ENCODE results near the gene TXNDC11. TPM values are rescaled to one million over a fixed set of nuclear protein-coding genes. Genes with fewer than 3 reads are reported as not detected.

Gene TXNDC11
- total RNA-seq, 1 donor from 2014 or later = 99.2 TPM

- peaks cover 8% of the 10 kb centered on the region for H3K4me1 ChIP-seq
- no peak for TF ChIP-seq CTCF (IDR thresholded peaks at IDR 0.05)
- H3K4me3 ChIP-seq = no peak overlapping the region
- peaks cover 52% of the 10 kb centered on the region for H3K36me3 ChIP-seq
- ATAC-seq (no peak), DNase-seq (no peak)
- no peaks in the 10 kb centered on the region for H3K9me3 ChIP-seq
- H3K27ac ChIP-seq = no peak overlapping the region
- intact Hi-C loops (cut with DNase I) = no loop called here
- H3K27me3 ChIP-seq = no peaks in the 10 kb centered on the region
Measured at GRCh38 chr16:11747949-11748403, 5.3 kb upstream of the TXNDC11 start.

DNA sequence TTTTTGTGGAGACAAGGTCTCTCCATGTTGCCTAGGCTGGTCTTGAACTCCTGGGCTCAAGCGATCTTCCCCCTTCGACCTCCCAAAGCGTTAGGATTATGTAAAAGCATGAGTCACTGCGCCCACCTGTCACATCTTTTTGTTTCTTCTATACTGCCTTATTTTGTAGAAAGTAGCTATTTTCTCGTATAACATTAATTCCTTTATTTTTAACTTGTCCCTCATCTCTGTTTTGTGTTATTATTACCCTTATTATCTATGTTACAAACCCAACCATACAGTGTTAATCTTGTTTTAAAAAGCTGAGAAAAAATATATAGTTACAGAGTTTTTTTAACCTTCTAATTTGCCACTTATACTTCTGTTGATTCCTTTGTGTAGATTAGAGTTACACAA lies 1.4 kb upstream of the TXNDC11 start:
- no peak for TF ChIP-seq CTCF (IDR thresholded peaks at IDR 0.05)
- H3K4me3 ChIP-seq = no peak overlapping the region
- peaks cover 13% of the 10 kb centered on the region for H3K36me3 ChIP-seq
- DNase-seq (no peak), ATAC-seq (no peak)
- peaks cover 31% of the 10 kb centered on the region for H3K4me1 ChIP-seq
- no peaks in the 10 kb centered on the region for H3K9me3 ChIP-seq
- H3K27me3 ChIP-seq = no peaks in the 10 kb centered on the region
- intact Hi-C loops (cut with DNase I) = no loop called here
- peak overlapping the region; percentile 95 for H3K27ac ChIP-seq

DNA sequence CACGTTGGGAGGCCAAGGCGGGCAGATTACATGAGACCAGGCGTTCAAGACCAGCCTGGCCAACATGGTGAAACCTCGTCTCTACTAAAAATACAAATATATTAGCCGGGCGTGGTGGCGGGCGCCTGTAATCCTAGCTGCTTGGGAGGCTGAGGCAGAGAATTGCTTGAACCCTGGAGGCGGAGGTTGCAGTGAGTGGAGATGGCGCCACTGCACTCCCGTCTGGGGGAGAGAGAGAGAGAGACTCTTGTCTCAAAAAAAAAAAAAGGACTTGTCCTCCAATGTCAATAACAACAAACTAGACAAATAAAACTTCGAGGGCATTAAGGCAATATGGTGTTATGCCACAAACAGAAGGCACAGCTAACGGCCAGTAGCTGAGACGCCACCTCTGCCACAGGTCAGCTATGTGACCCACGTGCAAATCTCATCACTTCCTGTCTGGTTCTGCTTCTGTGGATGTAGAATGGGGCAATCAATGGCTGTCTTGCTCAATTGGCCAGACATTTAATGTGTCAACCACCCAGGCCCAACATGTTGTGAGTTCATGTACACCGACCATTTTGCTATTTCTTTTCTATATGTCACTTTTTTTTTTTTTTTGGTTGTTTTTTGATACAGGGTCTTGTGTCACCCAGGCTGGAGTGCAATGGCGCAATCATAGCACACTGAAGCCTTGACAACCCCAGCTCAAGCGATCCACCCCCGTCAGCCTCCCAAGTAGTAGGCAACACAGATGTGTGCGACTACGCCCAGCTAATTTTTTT lies 834 bp upstream of the TXNDC11 start:
- peak overlapping the region; percentile 82 for H3K4me3 ChIP-seq
- H3K27me3 ChIP-seq = no peaks in the 10 kb centered on the region
- no peak for TF ChIP-seq CTCF (IDR thresholded peaks at IDR 0.05)
- DNase-seq = peak; percentile 77
- intact Hi-C loops (cut with DNase I) = no loop called here
- peak overlapping the region; percentile 95 for H3K27ac ChIP-seq
- peaks cover 8% of the 10 kb centered on the region for H3K36me3 ChIP-seq
- peaks cover 35% of the 10 kb centered on the region for H3K4me1 ChIP-seq
- no peaks in the 10 kb centered on the region for H3K9me3 ChIP-seq
- peak; percentile 39 for ATAC-seq

DNA sequence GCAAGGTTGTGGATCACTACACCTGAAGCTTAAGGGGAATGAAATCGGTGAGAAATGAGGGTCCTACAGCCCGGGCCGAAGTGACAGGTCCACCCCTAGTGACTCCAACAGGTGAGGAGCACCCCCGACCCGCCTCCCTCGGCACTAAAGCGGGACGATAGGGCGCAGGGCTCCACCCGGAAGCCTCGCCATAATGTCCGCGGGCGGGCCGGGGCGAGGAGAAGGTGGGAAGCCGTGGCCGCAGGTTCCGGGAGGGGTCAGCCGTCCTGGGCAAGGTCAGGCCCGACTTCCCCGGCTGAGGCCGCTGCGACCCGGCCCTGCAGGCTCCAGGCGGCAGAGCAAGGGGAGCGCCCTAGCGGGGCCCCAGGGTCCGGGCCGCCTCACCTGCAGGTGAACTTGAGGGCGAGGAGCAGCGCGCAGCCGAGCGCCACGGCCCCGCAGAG lies 543 bp downstream of the TXNDC11 start:
- peak overlapping the region; percentile 95 for H3K27ac ChIP-seq
- peak; percentile 85 for DNase-seq
- peak; percentile 30 for ATAC-seq
- no peak for TF ChIP-seq CTCF (IDR thresholded peaks at IDR 0.05)
- no peaks in the 10 kb centered on the region for H3K9me3 ChIP-seq
- peak overlapping the region; percentile 82 for H3K4me3 ChIP-seq
- H3K27me3 ChIP-seq = no peaks in the 10 kb centered on the region
- H3K4me1 ChIP-seq = peaks cover 46% of the 10 kb centered on the region
- peaks cover 10% of the 10 kb centered on the region for H3K36me3 ChIP-seq
- intact Hi-C loops (cut with DNase I) = no loop called here

DNA sequence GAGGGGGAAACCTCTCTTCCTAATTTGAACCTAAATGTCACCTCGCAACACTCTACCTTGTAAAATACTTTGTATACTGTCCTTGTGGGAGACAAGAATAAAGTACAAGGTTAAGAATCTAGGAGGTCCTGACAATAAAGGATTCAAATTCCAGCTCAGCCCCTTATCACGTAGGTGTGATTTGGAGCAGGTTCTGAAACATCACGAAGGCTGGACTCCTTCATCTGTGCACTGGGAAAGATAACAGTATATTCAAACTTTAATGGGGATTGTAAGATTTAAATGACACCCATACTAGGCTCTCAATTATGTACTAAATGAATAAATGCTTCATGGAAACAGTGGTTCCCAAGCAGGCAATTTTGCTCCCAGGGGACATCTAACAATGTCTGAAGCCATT lies 2.1 kb downstream of the TXNDC11 start:
- peaks cover 53% of the 10 kb centered on the region for H3K4me1 ChIP-seq
- peaks cover 25% of the 10 kb centered on the region for H3K36me3 ChIP-seq
- H3K4me3 ChIP-seq = peak overlapping the region; percentile 82
- intact Hi-C loops (cut with DNase I) = no loop called here
- DNase-seq (no peak), ATAC-seq (no peak)
- TF ChIP-seq CTCF (IDR thresholded peaks at IDR 0.05) = no peak
- peak overlapping the region; percentile 95 for H3K27ac ChIP-seq
- no peaks in the 10 kb centered on the region for H3K9me3 ChIP-seq
- no peaks in the 10 kb centered on the region for H3K27me3 ChIP-seq

Data from upper lobe of right lung (tissue), 1 donor.